ENCODE measurements around the gene MID2. TPM values are rescaled to one million over a fixed set of nuclear protein-coding genes. Genes with fewer than 3 reads are reported as not detected.
"Not testable (repeated sequence)": the region's sequence is repeated elsewhere in the genome, so short reads cannot be mapped to it uniquely, and the experiment has no call there.

Gene MID2
- total and polyA plus RNA-seq, 2 experiments from 2014 or later: 0.84 to 2.1 TPM

DNA sequence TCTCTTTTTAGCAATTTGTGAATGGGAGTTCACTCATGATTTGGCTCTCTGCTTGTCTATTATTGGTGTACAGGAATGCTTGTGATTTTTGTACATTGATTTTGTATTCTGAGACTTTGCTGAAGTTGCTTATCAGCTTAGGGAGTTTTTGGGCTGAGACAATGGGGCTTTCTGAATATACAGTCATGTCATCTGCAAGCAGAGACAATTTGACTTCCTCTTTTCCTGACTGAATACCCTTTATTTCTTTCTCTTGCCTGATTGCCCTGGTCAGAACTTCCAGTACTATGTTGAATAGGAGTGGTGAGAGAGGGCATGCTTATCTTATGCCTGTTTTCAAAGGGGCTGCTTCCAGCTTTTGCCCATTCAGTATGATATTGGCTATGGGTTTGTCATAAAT is 129.7 kb downstream of the MID2 start:
- H3K4me3 Mint-ChIP-seq; H3K27me3 ChIP-seq (ENCODE audit: insufficient read depth); ATAC-seq; H3F3A ChIP-seq (replicated peaks; ENCODE audit: low read depth); H4K20me1 ChIP-seq (replicated peaks; ENCODE audit: insufficient read depth); H3K27ac ChIP-seq (ENCODE audit: low read depth); DNase-seq (ENCODE audit: low spot score); H3K9me2 ChIP-seq (ENCODE audit: insufficient read depth); H3K4me2 ChIP-seq; H3K36me3 ChIP-seq (ENCODE audit: insufficient read depth); H3K9me3 Mint-ChIP-seq; H3K4me1 Mint-ChIP-seq; H3K27ac Mint-ChIP-seq; H3K27me3 Mint-ChIP-seq (ENCODE audit: insufficient read depth, low read depth, poor library complexity); H3K4me1 ChIP-seq (ENCODE audit: insufficient read depth); H3K36me3 Mint-ChIP-seq (ENCODE audit: low read depth); H2AFZ ChIP-seq; H3K4me3 ChIP-seq: not testable (repeated sequence)
- H3K79me2 ChIP-seq (replicated peaks; ENCODE audit: insufficient read depth): peaks cover 30% of the 10 kb centered on the region

- Mint-ChIP-seq H3K4me3 (no peak overlapping the region), H3K4me1 (peaks cover 17% of the 10 kb centered on the region), H3K27ac (no peak overlapping the region), H3K36me3 (ENCODE audit: low read depth) (peaks cover 22% of the 10 kb centered on the region; the same call in 2 of the 3 replicates), H3K9me3 (peaks cover 12% of the 10 kb centered on the region), H3K27me3 (ENCODE audit: insufficient read depth, low read depth, poor library complexity) (no peaks in the 10 kb centered on the region)
- no peaks in the 10 kb centered on the region for H3K9me2 ChIP-seq (ENCODE audit: insufficient read depth)
- no peak overlapping the region for H3K4me2 ChIP-seq
- no peak overlapping the region for H2AFZ ChIP-seq
- no peaks in the 10 kb centered on the region for H3K79me2 ChIP-seq (replicated peaks; ENCODE audit: insufficient read depth)
- no peaks in the 10 kb centered on the region for H4K20me1 ChIP-seq (replicated peaks; ENCODE audit: insufficient read depth)
- no peaks in the 10 kb centered on the region for H3K27me3 ChIP-seq (ENCODE audit: insufficient read depth)
- H3K4me1 ChIP-seq (ENCODE audit: insufficient read depth): peaks cover 6% of the 10 kb centered on the region
- H3K36me3 ChIP-seq (ENCODE audit: insufficient read depth): no peaks in the 10 kb centered on the region
- no peak for DNase-seq (ENCODE audit: low spot score)
- H3F3A ChIP-seq (replicated peaks; ENCODE audit: low read depth): no peaks in the 10 kb centered on the region
- no peak overlapping the region for H3K4me3 ChIP-seq
- ATAC-seq: no peak
- no peak overlapping the region for H3K27ac ChIP-seq (ENCODE audit: low read depth)
- TF ChIP-seq ZNF114 (CRISPR knock-in tag; IDR thresholded peaks at IDR 0.05) (no peak), STAT1 (IDR thresholded peaks at IDR 0.05; ENCODE audit: unreplicated experiment) (no peak), EZH2phosphoT487 (IDR thresholded peaks at IDR 0.05; ENCODE audit: unreplicated experiment) (no peak), CTCF (conservative IDR thresholded peaks at IDR 0.05; ENCODE audit: low read depth in 2 of 2) (no peak), POLR2AphosphoS5 (IDR thresholded peaks at IDR 0.05; ENCODE audit: low read depth) (no peak), NANOG (IDR thresholded peaks at IDR 0.05; ENCODE audit: borderline replicate concordance) (no peak), ZNF331 (CRISPR knock-in tag; IDR thresholded peaks at IDR 0.05; ENCODE audit: low read depth) (no peak)
- TF ChIP-seq, protein P1, sequence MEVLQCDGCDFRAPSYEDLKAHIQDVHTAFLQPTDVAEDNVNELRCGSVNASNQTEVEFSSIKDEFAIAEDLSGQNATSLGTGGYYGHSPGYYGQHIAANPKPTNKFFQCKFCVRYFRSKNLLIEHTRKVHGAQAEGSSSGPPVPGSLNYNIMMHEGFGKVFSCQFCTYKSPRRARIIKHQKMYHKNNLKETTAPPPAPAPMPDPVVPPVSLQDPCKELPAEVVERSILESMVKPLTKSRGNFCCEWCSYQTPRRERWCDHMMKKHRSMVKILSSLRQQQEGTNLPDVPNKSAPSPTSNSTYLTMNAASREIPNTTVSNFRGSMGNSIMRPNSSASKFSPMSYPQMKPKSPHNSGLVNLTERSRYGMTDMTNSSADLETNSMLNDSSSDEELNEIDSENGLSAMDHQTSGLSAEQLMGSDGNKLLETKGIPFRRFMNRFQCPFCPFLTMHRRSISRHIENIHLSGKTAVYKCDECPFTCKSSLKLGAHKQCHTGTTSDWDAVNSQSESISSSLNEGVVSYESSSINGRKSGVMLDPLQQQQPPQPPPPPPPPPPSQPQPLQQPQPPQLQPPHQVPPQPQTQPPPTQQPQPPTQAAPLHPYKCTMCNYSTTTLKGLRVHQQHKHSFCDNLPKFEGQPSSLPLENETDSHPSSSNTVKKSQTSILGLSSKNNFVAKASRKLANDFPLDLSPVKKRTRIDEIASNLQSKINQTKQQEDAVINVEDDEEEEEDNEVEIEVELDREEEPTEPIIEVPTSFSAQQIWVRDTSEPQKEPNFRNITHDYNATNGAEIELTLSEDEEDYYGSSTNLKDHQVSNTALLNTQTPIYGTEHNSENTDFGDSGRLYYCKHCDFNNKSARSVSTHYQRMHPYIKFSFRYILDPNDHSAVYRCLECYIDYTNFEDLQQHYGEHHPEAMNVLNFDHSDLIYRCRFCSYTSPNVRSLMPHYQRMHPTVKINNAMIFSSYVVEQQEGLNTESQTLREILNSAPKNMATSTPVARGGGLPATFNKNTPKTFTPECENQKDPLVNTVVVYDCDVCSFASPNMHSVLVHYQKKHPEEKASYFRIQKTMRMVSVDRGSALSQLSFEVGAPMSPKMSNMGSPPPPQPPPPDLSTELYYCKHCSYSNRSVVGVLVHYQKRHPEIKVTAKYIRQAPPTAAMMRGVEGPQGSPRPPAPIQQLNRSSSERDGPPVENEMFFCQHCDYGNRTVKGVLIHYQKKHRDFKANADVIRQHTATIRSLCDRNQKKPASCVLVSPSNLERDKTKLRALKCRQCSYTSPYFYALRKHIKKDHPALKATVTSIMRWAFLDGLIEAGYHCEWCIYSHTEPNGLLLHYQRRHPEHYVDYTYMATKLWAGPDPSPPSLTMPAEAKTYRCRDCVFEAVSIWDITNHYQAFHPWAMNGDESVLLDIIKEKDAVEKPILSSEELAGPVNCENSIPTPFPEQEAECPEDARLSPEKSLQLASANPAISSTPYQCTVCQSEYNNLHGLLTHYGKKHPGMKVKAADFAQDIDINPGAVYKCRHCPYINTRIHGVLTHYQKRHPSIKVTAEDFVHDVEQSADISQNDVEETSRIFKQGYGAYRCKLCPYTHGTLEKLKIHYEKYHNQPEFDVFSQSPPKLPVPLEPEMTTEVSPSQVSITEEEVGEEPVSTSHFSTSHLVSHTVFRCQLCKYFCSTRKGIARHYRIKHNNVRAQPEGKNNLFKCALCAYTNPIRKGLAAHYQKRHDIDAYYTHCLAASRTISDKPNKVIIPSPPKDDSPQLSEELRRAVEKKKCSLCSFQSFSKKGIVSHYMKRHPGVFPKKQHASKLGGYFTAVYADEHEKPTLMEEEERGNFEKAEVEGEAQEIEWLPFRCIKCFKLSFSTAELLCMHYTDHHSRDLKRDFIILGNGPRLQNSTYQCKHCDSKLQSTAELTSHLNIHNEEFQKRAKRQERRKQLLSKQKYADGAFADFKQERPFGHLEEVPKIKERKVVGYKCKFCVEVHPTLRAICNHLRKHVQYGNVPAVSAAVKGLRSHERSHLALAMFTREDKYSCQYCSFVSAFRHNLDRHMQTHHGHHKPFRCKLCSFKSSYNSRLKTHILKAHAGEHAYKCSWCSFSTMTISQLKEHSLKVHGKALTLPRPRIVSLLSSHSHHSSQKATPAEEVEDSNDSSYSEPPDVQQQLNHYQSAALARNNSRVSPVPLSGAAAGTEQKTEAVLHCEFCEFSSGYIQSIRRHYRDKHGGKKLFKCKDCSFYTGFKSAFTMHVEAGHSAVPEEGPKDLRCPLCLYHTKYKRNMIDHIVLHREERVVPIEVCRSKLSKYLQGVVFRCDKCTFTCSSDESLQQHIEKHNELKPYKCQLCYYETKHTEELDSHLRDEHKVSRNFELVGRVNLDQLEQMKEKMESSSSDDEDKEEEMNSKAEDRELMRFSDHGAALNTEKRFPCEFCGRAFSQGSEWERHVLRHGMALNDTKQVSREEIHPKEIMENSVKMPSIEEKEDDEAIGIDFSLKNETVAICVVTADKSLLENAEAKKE (CRISPR knock-in tag; IDR thresholded peaks at IDR 0.05): no peak
- TF ChIP-seq, protein P2, sequence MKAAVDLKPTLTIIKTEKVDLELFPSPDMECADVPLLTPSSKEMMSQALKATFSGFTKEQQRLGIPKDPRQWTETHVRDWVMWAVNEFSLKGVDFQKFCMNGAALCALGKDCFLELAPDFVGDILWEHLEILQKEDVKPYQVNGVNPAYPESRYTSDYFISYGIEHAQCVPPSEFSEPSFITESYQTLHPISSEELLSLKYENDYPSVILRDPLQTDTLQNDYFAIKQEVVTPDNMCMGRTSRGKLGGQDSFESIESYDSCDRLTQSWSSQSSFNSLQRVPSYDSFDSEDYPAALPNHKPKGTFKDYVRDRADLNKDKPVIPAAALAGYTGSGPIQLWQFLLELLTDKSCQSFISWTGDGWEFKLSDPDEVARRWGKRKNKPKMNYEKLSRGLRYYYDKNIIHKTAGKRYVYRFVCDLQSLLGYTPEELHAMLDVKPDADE (IDR thresholded peaks at IDR 0.05): no peak
- TF ChIP-seq, protein P3, sequence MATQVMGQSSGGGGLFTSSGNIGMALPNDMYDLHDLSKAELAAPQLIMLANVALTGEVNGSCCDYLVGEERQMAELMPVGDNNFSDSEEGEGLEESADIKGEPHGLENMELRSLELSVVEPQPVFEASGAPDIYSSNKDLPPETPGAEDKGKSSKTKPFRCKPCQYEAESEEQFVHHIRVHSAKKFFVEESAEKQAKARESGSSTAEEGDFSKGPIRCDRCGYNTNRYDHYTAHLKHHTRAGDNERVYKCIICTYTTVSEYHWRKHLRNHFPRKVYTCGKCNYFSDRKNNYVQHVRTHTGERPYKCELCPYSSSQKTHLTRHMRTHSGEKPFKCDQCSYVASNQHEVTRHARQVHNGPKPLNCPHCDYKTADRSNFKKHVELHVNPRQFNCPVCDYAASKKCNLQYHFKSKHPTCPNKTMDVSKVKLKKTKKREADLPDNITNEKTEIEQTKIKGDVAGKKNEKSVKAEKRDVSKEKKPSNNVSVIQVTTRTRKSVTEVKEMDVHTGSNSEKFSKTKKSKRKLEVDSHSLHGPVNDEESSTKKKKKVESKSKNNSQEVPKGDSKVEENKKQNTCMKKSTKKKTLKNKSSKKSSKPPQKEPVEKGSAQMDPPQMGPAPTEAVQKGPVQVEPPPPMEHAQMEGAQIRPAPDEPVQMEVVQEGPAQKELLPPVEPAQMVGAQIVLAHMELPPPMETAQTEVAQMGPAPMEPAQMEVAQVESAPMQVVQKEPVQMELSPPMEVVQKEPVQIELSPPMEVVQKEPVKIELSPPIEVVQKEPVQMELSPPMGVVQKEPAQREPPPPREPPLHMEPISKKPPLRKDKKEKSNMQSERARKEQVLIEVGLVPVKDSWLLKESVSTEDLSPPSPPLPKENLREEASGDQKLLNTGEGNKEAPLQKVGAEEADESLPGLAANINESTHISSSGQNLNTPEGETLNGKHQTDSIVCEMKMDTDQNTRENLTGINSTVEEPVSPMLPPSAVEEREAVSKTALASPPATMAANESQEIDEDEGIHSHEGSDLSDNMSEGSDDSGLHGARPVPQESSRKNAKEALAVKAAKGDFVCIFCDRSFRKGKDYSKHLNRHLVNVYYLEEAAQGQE (IDR thresholded peaks at IDR 0.05; ENCODE audit: unreplicated experiment): no peak
Observed at GRCh38 chrX:107968623-107969022, 143.0 kb downstream of the MID2 start.
